Measurements from ENCODE around the gene CD2AP.

DNA sequence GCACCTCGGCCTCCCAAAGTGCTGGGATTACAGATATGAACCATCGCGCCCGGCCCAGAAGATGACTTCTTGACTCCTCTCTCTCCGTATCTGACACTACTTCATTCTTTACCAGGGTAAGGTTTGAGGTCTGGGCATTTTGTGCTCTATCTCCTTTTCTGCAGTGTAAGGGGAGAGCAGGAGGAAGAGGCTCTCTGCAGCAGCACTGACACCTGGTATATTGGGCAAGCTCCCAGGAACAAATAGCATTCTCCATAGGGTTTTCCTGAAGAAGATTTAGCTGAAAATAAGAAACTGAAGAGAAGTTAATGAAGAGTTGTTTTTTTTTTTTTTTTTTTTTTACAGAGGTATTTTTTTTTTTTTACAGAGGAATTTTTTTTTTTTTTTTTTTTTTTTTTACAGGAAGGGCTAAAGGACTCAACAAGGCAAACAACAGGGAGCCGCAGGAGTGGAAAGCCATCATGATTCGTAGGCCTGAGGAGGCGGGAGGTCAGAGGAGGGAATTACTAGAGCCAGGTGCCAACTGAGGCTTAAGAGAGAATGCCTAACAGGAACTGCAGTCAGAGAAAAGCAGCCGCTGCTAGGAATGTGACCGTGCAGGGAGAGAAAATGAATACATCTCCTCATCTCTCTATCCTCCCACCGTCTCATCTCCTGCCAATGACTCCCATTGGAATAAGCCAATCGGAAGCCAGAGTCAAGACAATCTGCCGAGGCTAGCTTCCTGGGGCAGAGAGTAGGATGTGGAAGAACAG lies 186.1 kb downstream of the CD2AP start:
- TF ChIP-seq, protein P1, sequence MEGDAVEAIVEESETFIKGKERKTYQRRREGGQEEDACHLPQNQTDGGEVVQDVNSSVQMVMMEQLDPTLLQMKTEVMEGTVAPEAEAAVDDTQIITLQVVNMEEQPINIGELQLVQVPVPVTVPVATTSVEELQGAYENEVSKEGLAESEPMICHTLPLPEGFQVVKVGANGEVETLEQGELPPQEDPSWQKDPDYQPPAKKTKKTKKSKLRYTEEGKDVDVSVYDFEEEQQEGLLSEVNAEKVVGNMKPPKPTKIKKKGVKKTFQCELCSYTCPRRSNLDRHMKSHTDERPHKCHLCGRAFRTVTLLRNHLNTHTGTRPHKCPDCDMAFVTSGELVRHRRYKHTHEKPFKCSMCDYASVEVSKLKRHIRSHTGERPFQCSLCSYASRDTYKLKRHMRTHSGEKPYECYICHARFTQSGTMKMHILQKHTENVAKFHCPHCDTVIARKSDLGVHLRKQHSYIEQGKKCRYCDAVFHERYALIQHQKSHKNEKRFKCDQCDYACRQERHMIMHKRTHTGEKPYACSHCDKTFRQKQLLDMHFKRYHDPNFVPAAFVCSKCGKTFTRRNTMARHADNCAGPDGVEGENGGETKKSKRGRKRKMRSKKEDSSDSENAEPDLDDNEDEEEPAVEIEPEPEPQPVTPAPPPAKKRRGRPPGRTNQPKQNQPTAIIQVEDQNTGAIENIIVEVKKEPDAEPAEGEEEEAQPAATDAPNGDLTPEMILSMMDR (IDR thresholded peaks at IDR 0.05) = no peak
- TF ChIP-seq POLR2AphosphoS5 (IDR thresholded peaks at IDR 0.05) = no peak

All from transverse colon (tissue), 4 donors.